ENCODE results near the gene PDZD8.

The PDZD8 gene

GRCh38 chr10:117274509-117274908, 100.7 kb downstream of the PDZD8 start:
- H3K4me1 ChIP-seq (ENCODE audit: control insufficient read depth, insufficient read depth, low read length): no peaks in the 10 kb centered on the region

GRCh38 chr10:117273980-117274379, 101.3 kb downstream of the PDZD8 start:
- Histone ChIP-seq H3K27me3 (ENCODE audit: control insufficient read depth, insufficient read depth, low read length) (no peaks in the 10 kb centered on the region), H3K4me2 (ENCODE audit: low read length) (no peak overlapping the region), H3K9me3 (replicated peaks; ENCODE audit: low read length) (no peaks in the 10 kb centered on the region), H3K4me1 (ENCODE audit: control insufficient read depth, insufficient read depth, low read length) (no peaks in the 10 kb centered on the region), H3K4me3 (ENCODE audit: low read length) (no peak overlapping the region), H3K36me3 (ENCODE audit: insufficient read depth, low read length) (no peaks in the 10 kb centered on the region), H3K9ac (ENCODE audit: low read depth, low read length) (no peak overlapping the region)

More at GRCh38 chr10:117274509-117274908, 100.7 kb downstream of the PDZD8 start:
- Histone ChIP-seq H3K4me2 (ENCODE audit: low read length) (no peak overlapping the region), H3K4me3 (ENCODE audit: low read length) (no peak overlapping the region), H3K27me3 (ENCODE audit: control insufficient read depth, insufficient read depth, low read length) (no peaks in the 10 kb centered on the region), H3K36me3 (ENCODE audit: insufficient read depth, low read length) (no peaks in the 10 kb centered on the region), H3K9me3 (replicated peaks; ENCODE audit: low read length) (no peaks in the 10 kb centered on the region), H3K9ac (ENCODE audit: low read depth, low read length) (no peak overlapping the region)

GRCh38 chr10:117272195-117273076, 102.8 kb downstream of the PDZD8 start:
- no peaks in the 10 kb centered on the region for H3K36me3 ChIP-seq (ENCODE audit: insufficient read depth, low read length)
- H3K4me1 ChIP-seq (ENCODE audit: control insufficient read depth, insufficient read depth, low read length): no peaks in the 10 kb centered on the region
- H3K4me2 ChIP-seq (ENCODE audit: low read length): no peak overlapping the region
- no peaks in the 10 kb centered on the region for H3K9me3 ChIP-seq (replicated peaks; ENCODE audit: low read length)
- no peaks in the 10 kb centered on the region for H3K27me3 ChIP-seq (ENCODE audit: control insufficient read depth, insufficient read depth, low read length)
- no peak overlapping the region for H3K9ac ChIP-seq (ENCODE audit: low read depth, low read length)
- no peak overlapping the region for H3K4me3 ChIP-seq (ENCODE audit: low read length)

- Histone ChIP-seq H3K4me1 (ENCODE audit: control insufficient read depth, insufficient read depth, low read length) (no peaks in the 10 kb centered on the region), H3K27me3 (ENCODE audit: control insufficient read depth, insufficient read depth, low read length) (no peaks in the 10 kb centered on the region), H3K4me2 (ENCODE audit: low read length) (no peak overlapping the region), H3K36me3 (ENCODE audit: insufficient read depth, low read length) (no peaks in the 10 kb centered on the region), H3K9me3 (replicated peaks; ENCODE audit: low read length) (no peaks in the 10 kb centered on the region), H3K4me3 (ENCODE audit: low read length) (no peak overlapping the region), H3K9ac (ENCODE audit: low read depth, low read length) (no peak overlapping the region)
These were observed 103.8 kb downstream of the PDZD8 start for GRCh38 chr10:117271427-117271826.

- Histone ChIP-seq H3K9me3 (replicated peaks; ENCODE audit: low read length) (no peaks in the 10 kb centered on the region), H3K36me3 (ENCODE audit: insufficient read depth, low read length) (no peaks in the 10 kb centered on the region), H3K9ac (ENCODE audit: low read depth, low read length) (no peak overlapping the region), H3K4me2 (ENCODE audit: low read length) (no peak overlapping the region), H3K27me3 (ENCODE audit: control insufficient read depth, insufficient read depth, low read length) (no peaks in the 10 kb centered on the region), H3K4me3 (ENCODE audit: low read length) (no peak overlapping the region), H3K4me1 (ENCODE audit: control insufficient read depth, insufficient read depth, low read length) (no peaks in the 10 kb centered on the region)
These were observed 106.3 kb downstream of the PDZD8 start for GRCh38 chr10:117268907-117269306.

- Histone ChIP-seq H3K9me3 (replicated peaks; ENCODE audit: low read length) (no peaks in the 10 kb centered on the region), H3K36me3 (ENCODE audit: insufficient read depth, low read length) (no peaks in the 10 kb centered on the region), H3K27me3 (ENCODE audit: control insufficient read depth, insufficient read depth, low read length) (no peaks in the 10 kb centered on the region), H3K9ac (ENCODE audit: low read depth, low read length) (no peak overlapping the region), H3K4me2 (ENCODE audit: low read length) (no peak overlapping the region), H3K4me1 (ENCODE audit: control insufficient read depth, insufficient read depth, low read length) (no peaks in the 10 kb centered on the region), H3K4me3 (ENCODE audit: low read length) (no peak overlapping the region)
These were observed 107.0 kb downstream of the PDZD8 start for GRCh38 chr10:117268258-117268657.

- no peak overlapping the region for H3K4me3 ChIP-seq (ENCODE audit: low read length)
- H3K9me3 ChIP-seq (replicated peaks; ENCODE audit: low read length): no peaks in the 10 kb centered on the region
- H3K9ac ChIP-seq (ENCODE audit: low read depth, low read length): no peak overlapping the region
- no peaks in the 10 kb centered on the region for H3K4me1 ChIP-seq (ENCODE audit: control insufficient read depth, insufficient read depth, low read length)
- H3K4me2 ChIP-seq (ENCODE audit: low read length): no peak overlapping the region
- H3K36me3 ChIP-seq (ENCODE audit: insufficient read depth, low read length): no peaks in the 10 kb centered on the region
- peaks cover 6% of the 10 kb centered on the region for H3K27me3 ChIP-seq (ENCODE audit: control insufficient read depth, insufficient read depth, low read length)
These were observed 108.4 kb downstream of the PDZD8 start for GRCh38 chr10:117266812-117267211.

GRCh38 chr10:117266400-117266799, 108.8 kb downstream of the PDZD8 start:
- H3K4me3 ChIP-seq (ENCODE audit: low read length): no peak overlapping the region
- H3K4me2 ChIP-seq (ENCODE audit: low read length): no peak overlapping the region
- no peaks in the 10 kb centered on the region for H3K9me3 ChIP-seq (replicated peaks; ENCODE audit: low read length)
- H3K4me1 ChIP-seq (ENCODE audit: control insufficient read depth, insufficient read depth, low read length): no peaks in the 10 kb centered on the region
- H3K9ac ChIP-seq (ENCODE audit: low read depth, low read length): no peak overlapping the region
- H3K27me3 ChIP-seq (ENCODE audit: control insufficient read depth, insufficient read depth, low read length): peaks cover 9% of the 10 kb centered on the region
- no peaks in the 10 kb centered on the region for H3K36me3 ChIP-seq (ENCODE audit: insufficient read depth, low read length)

GRCh38 chr10:117264782-117265181, 110.5 kb downstream of the PDZD8 start:
- H3K4me3 ChIP-seq (ENCODE audit: low read length): no peak overlapping the region
- H3K4me1 ChIP-seq (ENCODE audit: control insufficient read depth, insufficient read depth, low read length): no peaks in the 10 kb centered on the region
- H3K36me3 ChIP-seq (ENCODE audit: insufficient read depth, low read length): no peaks in the 10 kb centered on the region
- H3K9me3 ChIP-seq (replicated peaks; ENCODE audit: low read length): no peaks in the 10 kb centered on the region
- peaks cover 22% of the 10 kb centered on the region for H3K27me3 ChIP-seq (ENCODE audit: control insufficient read depth, insufficient read depth, low read length)
- H3K4me2 ChIP-seq (ENCODE audit: low read length): no peak overlapping the region
- no peak overlapping the region for H3K9ac ChIP-seq (ENCODE audit: low read depth, low read length)

GRCh38 chr10:117262903-117263293, 112.3 kb downstream of the PDZD8 start:
- Histone ChIP-seq H3K4me2 (ENCODE audit: low read length) (no peak overlapping the region), H3K36me3 (ENCODE audit: insufficient read depth, low read length) (no peaks in the 10 kb centered on the region), H3K9ac (ENCODE audit: low read depth, low read length) (no peak overlapping the region), H3K9me3 (replicated peaks; ENCODE audit: low read length) (no peaks in the 10 kb centered on the region), H3K4me1 (ENCODE audit: control insufficient read depth, insufficient read depth, low read length) (no peaks in the 10 kb centered on the region), H3K27me3 (ENCODE audit: control insufficient read depth, insufficient read depth, low read length) (peaks cover 30% of the 10 kb centered on the region), H3K4me3 (ENCODE audit: low read length) (no peak overlapping the region)

- Histone ChIP-seq H3K9me3 (replicated peaks; ENCODE audit: low read length) (no peaks in the 10 kb centered on the region), H3K36me3 (ENCODE audit: insufficient read depth, low read length) (no peaks in the 10 kb centered on the region), H3K9ac (ENCODE audit: low read depth, low read length) (no peak overlapping the region), H3K4me3 (ENCODE audit: low read length) (no peak overlapping the region), H3K27me3 (ENCODE audit: control insufficient read depth, insufficient read depth, low read length) (peaks cover 36% of the 10 kb centered on the region), H3K4me2 (ENCODE audit: low read length) (no peak overlapping the region), H3K4me1 (ENCODE audit: control insufficient read depth, insufficient read depth, low read length) (no peaks in the 10 kb centered on the region)
These were observed 112.8 kb downstream of the PDZD8 start for GRCh38 chr10:117262291-117262902.

GRCh38 chr10:117261501-117261900, 113.7 kb downstream of the PDZD8 start:
- H3K4me2 ChIP-seq (ENCODE audit: low read length): no peak overlapping the region
- H3K9ac ChIP-seq (ENCODE audit: low read depth, low read length): no peak overlapping the region
- peaks cover 37% of the 10 kb centered on the region for H3K27me3 ChIP-seq (ENCODE audit: control insufficient read depth, insufficient read depth, low read length)
- no peaks in the 10 kb centered on the region for H3K4me1 ChIP-seq (ENCODE audit: control insufficient read depth, insufficient read depth, low read length)
- H3K9me3 ChIP-seq (replicated peaks; ENCODE audit: low read length): no peaks in the 10 kb centered on the region
- no peaks in the 10 kb centered on the region for H3K36me3 ChIP-seq (ENCODE audit: insufficient read depth, low read length)
- H3K4me3 ChIP-seq (ENCODE audit: low read length): no peak overlapping the region

Measured in skeletal muscle satellite cell (primary cell).